GM23248 (cell line): ENCODE measurements around the gene TASOR2. TPM values are rescaled to one million over a fixed set of nuclear protein-coding genes. Genes with fewer than 3 reads are reported as not detected.
A peak's percentile ranks its signal among the peaks of the same experiment; 100 is the strongest.

Experiments
- DNase-seq: peaks from one replicate; pipeline ENCODE4 v3.0.0-alpha.2; 2015
- H2AFZ ChIP-seq: fragments of 200-600 bp; sonication (generic); 2 replicates; pipeline ENCODE4 v1.6.1; 2016; ENCODE audit warnings: antibody characterized with exemption
- H3F3A ChIP-seq: fragments of 200-600 bp; sonication (generic); 2 replicates; pipeline ENCODE4 v1.6.1; 2016; ENCODE audit warnings: mild to moderate bottlenecking, antibody characterized with exemption, mixed run types; ENCODE audit not compliant: insufficient read depth
- H3K27ac ChIP-seq: fragments of 200-600 bp; sonication (generic); 2 replicates; pipeline ENCODE4 v1.5.1; 2016; ENCODE audit warnings: mild to moderate bottlenecking
- H3K27me3 ChIP-seq: fragments of 200-600 bp; sonication (generic); replicated peaks from 2 replicates; pipeline ENCODE4 v1.6.1; 2016; ENCODE audit warnings: mild to moderate bottlenecking; ENCODE audit not compliant: insufficient read depth
- H3K36me3 ChIP-seq: fragments of 200-600 bp; sonication (generic); 2 replicates; pipeline ENCODE4 v1.6.1; 2016; ENCODE audit warnings: low read depth, mild to moderate bottlenecking
- H3K4me1 ChIP-seq: fragments of 200-600 bp; sonication (generic); 2 replicates; pipeline ENCODE4 v1.6.1; 2016; ENCODE audit warnings: mild to moderate bottlenecking; ENCODE audit not compliant: insufficient read depth
- H3K4me2 ChIP-seq: fragments of 200-600 bp; sonication (generic); one replicate; pipeline ENCODE4 v1.6.1; 2016; ENCODE audit warnings: mild to moderate bottlenecking; ENCODE audit not compliant: unreplicated experiment
- H3K4me3 ChIP-seq: fragments of 200-600 bp; sonication (generic); 2 replicates; pipeline ENCODE4 v1.5.1; 2016; ENCODE audit warnings: mild to moderate bottlenecking
- H3K79me2 ChIP-seq: fragments of 200-600 bp; sonication (generic); 2 replicates; pipeline ENCODE4 v1.6.1; 2016; ENCODE audit warnings: mild to moderate bottlenecking; ENCODE audit not compliant: insufficient read depth
- H3K9ac ChIP-seq: fragments of 200-600 bp; sonication (generic); 2 replicates; pipeline ENCODE4 v1.6.1; 2016; ENCODE audit warnings: mild to moderate bottlenecking
- H3K9me2 ChIP-seq: fragments of 200-600 bp; sonication (generic); 2 replicates; pipeline ENCODE4 v1.6.1; 2016; ENCODE audit warnings: mixed run types, mild to moderate bottlenecking, moderate library complexity; ENCODE audit not compliant: insufficient read depth
- H3K9me3 ChIP-seq: fragments of 200-600 bp; sonication (generic); one replicate; pipeline ENCODE4 v1.6.1; 2017; ENCODE audit warnings: low read depth
- H4K20me1 ChIP-seq: fragments of 200-600 bp; sonication (generic); 2 replicates; pipeline ENCODE4 v1.6.0; 2016; ENCODE audit not compliant: insufficient read depth
- EZH2 ChIP-seq: fragments of 200-600 bp; sonication (generic); IDR thresholded peaks from 2 replicates; pipeline ENCODE4 v1.6.1; 2018; ENCODE audit warnings: antibody characterized with exemption, mild to moderate bottlenecking; ENCODE audit not compliant: insufficient read depth, poor library complexity, severe bottlenecking
- EZH2phosphoT487 ChIP-seq: fragments of 200-600 bp; sonication (generic); IDR thresholded peaks from 2 replicates; pipeline ENCODE4 v1.6.1; 2018; ENCODE audit warnings: antibody characterized with exemption, moderate library complexity, mild to moderate bottlenecking, low read depth; ENCODE audit not compliant: insufficient read depth
- WGBS, 2 experiments: methylation state at CpG; one replicate each; pipeline ENCODE4 v1.1.6; 2015 to 2017; ENCODE audit warnings: low lambda C conversion rate in 2 of 2, low coverage in 1 of 2; ENCODE audit errors: missing lambda C conversion rate in 2 of 2; 5-methylcytosine and 5-hydroxymethylcytosine counted together
- in situ Hi-C: fragments of 300-500 bp; cut with MboI; formaldehyde crosslinking; loops from 2 replicates; pipeline ENCODE4 v1.15.0; 2020
- polyA plus RNA-seq: library from polyadenylated mRNA; unstranded; fragments of >200 nt; fragmentation: Nextera tagmentation; extraction: Ambion mirVana; gene quantifications from 2 replicates; pipeline ENCODE4 v1.2.1, GENCODE V29; 2016
- total RNA-seq: library from RNA; depleted of rRNA; stranded (reverse); fragments of >200 nt; shearing (Covaris generic); gene quantifications from 2 replicates; pipeline ENCODE4 v1.2.3, GENCODE V29; 2014

Gene TASOR2
- total and polyA plus RNA-seq, 2 experiments from 2014 or later, result 16.8 to 60.7 TPM

DNA sequence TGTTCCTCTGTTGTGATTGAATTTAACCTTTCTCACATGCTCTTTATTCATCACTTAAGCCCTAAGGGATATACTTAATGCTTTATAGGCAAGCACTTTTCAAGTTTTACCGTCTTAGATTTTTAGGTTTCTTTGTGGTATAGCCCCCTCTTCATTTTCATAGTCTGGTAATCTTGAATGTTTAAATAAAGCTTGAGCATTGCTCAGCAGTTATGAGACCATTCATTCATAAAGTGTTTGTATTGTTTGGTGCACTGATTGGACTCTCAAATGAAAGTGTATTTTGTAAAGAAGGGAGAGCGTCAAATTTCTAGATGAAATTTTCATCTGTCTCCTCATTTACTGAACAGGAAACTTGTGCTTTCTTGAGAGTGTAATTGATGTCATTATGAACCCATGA, 25.2 kb downstream of the TASOR2 start:
- no peaks in the 10 kb centered on the region for H4K20me1 ChIP-seq
- no peak overlapping the region for H3K27ac ChIP-seq
- H3K9me2 ChIP-seq, result no peaks in the 10 kb centered on the region
- H3K4me1 ChIP-seq, result 0 out of 2 replicates have a peak, but pooled peaks cover 8% of the 10 kb centered on the region
- H3K36me3 ChIP-seq, result no peaks in the 10 kb centered on the region
- H3F3A ChIP-seq, result no peaks in the 10 kb centered on the region
- no peak overlapping the region for H3K9ac ChIP-seq
- no peak for DNase-seq
- TF ChIP-seq EZH2phosphoT487, result no peak
- TF ChIP-seq EZH2, result no peak
- H3K9me3 ChIP-seq, result no peaks in the 10 kb centered on the region
- no peaks in the 10 kb centered on the region for H3K27me3 ChIP-seq
- no peak overlapping the region for H3K4me2 ChIP-seq
- H3K79me2 ChIP-seq, result peaks cover 99% of the 10 kb centered on the region
- H3K4me3 ChIP-seq, result no peak overlapping the region
- in situ Hi-C loops, result no loop called here
- no peak overlapping the region for H2AFZ ChIP-seq
- WGBS, 2 experiments, result 70 to 82% methylated on average over 2 of the region's 2 CpGs

- Histone ChIP-seq H3K4me3 (peak overlapping the region; percentile 4), H3K36me3 (no peaks in the 10 kb centered on the region), H4K20me1 (no peaks in the 10 kb centered on the region), H3K4me1 (0 out of 2 replicates have a peak, but pooled peaks cover 8% of the 10 kb centered on the region), H3F3A (no peaks in the 10 kb centered on the region), H3K4me2 (peak overlapping the region; percentile 36), H3K27me3 (no peaks in the 10 kb centered on the region), H3K79me2 (peaks cover 99% of the 10 kb centered on the region), H3K9me3 (no peaks in the 10 kb centered on the region), H3K9me2 (no peaks in the 10 kb centered on the region), H3K27ac (no peak overlapping the region), H2AFZ (no peak overlapping the region), H3K9ac (no peak overlapping the region)
- in situ Hi-C loops, result no loop called here
- DNase-seq, result peak; percentile 6
- WGBS, 2 experiments, result 65 to 71% methylated on average over 1 of the region's 1 CpG
- TF ChIP-seq EZH2phosphoT487, result no peak
- no peak for TF ChIP-seq EZH2
These were observed 26.2 kb downstream of the TASOR2 start for GRCh38 chr10:5710859-5711258.

DNA sequence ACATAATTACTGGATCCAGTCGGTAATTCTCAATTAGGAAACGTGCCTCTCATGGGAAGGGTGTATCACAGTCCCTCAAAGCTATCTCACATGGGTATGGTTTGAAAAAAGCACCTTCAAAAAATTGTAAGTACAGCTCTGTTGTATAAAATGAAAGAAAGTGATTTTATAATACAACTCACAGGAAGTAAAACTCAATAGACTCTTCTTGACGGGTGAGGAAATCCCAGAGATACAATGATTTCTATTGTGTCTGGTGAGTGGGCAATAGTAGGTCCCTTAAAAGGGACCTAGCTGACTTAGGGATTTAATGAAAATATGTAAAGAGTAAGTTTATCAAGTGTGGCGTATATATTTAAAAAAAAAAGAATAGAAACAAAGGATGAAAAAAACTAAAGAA, 27.0 kb downstream of the TASOR2 start:
- Histone ChIP-seq H3K36me3 (no peaks in the 10 kb centered on the region), H3K4me1 (0 out of 2 replicates have a peak, but pooled peaks cover 8% of the 10 kb centered on the region), H3K79me2 (peaks cover 99% of the 10 kb centered on the region), H3K9ac (no peak overlapping the region), H3F3A (no peaks in the 10 kb centered on the region), H3K27me3 (no peaks in the 10 kb centered on the region), H3K4me2 (no peak overlapping the region), H3K9me3 (no peaks in the 10 kb centered on the region), H3K4me3 (no peak overlapping the region), H3K9me2 (no peaks in the 10 kb centered on the region), H4K20me1 (no peaks in the 10 kb centered on the region), H2AFZ (no peak overlapping the region), H3K27ac (no peak overlapping the region)
- in situ Hi-C loops, result no loop called here
- no peak for TF ChIP-seq EZH2
- TF ChIP-seq EZH2phosphoT487, result no peak
- 84 to 87% methylated on average over 4 of the region's 4 CpGs for WGBS, 2 experiments
- no peak for DNase-seq

DNA sequence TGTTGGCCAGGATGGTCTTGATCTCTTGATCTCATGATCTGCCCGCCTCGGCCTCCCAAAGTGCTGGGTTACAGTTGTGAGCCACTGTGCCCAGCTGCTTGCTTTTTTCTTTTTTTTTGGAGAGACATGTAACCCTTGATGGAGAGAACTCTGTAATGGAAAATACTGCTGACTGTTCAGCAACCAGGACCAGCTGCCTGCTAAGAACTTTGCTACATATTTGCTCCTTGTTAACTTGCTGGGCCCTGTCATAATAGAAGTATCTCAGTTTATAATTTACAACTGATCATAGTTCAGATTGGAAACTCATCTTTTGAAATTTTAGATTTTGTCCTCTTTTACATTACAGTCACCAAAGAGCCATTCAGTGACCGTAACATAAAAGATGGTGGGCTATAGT, 34.9 kb downstream of the TASOR2 start:
- 71 to 74% methylated on average over 3 of the region's 3 CpGs for WGBS, 2 experiments
- Histone ChIP-seq H3K4me3 (no peak overlapping the region), H3K27ac (no peak overlapping the region), H3K27me3 (no peaks in the 10 kb centered on the region), H3K9ac (no peak overlapping the region), H3K4me2 (no peak overlapping the region), H2AFZ (no peak overlapping the region), H3K79me2 (peaks cover 85% of the 10 kb centered on the region), H3K9me2 (no peaks in the 10 kb centered on the region), H4K20me1 (no peaks in the 10 kb centered on the region), H3K4me1 (no peaks in the 10 kb centered on the region; the same call in 1 of the 2 replicates), H3K9me3 (no peaks in the 10 kb centered on the region), H3F3A (peaks cover 7% of the 10 kb centered on the region; the same call in 1 of the 2 replicates), H3K36me3 (peaks cover 22% of the 10 kb centered on the region)
- in situ Hi-C loops, result no loop called here
- peak; percentile 2 for DNase-seq
- TF ChIP-seq EZH2phosphoT487 (no peak), EZH2 (no peak)

- H3K27me3 ChIP-seq, result no peaks in the 10 kb centered on the region
- H3F3A ChIP-seq, result peaks cover 7% of the 10 kb centered on the region; the same call in 1 of the 2 replicates
- no peak overlapping the region for H2AFZ ChIP-seq
- peaks cover 82% of the 10 kb centered on the region for H3K79me2 ChIP-seq
- H4K20me1 ChIP-seq, result no peaks in the 10 kb centered on the region
- TF ChIP-seq EZH2 (no peak), EZH2phosphoT487 (no peak)
- H3K9me2 ChIP-seq, result no peaks in the 10 kb centered on the region
- H3K27ac ChIP-seq, result no peak overlapping the region
- no peak for DNase-seq
- in situ Hi-C loops, result no loop called here
- H3K36me3 ChIP-seq, result peaks cover 22% of the 10 kb centered on the region
- no peak overlapping the region for H3K4me2 ChIP-seq
- H3K4me1 ChIP-seq, result no peaks in the 10 kb centered on the region; the same call in 1 of the 2 replicates
- 91 to 93% methylated on average over 7 of the region's 7 CpGs for WGBS, 2 experiments
- no peak overlapping the region for H3K9ac ChIP-seq
- H3K4me3 ChIP-seq, result no peak overlapping the region
- H3K9me3 ChIP-seq, result no peaks in the 10 kb centered on the region
These were observed 35.5 kb downstream of the TASOR2 start for GRCh38 chr10:5720182-5720581.
